PC-9 (cell line): ENCODE results near the gene ITGA2. TPM values are rescaled to one million over a fixed set of nuclear protein-coding genes. Genes with fewer than 3 reads are reported as not detected.

ENCODE experiments used
- BruUV-seq: library from RNA; stranded (reverse); fragments of 400-500 nt; replicated peaks from 2 replicates; lab custom pipeline; 2021; lab: Mats Ljungman, UMichigan
- CTCF ChIA-PET: fragments of 300-600 bp; sonication (Branson Sonifier 250); formaldehyde crosslinking; loops from one replicate; lab custom pipeline; 2022; ENCODE audit warnings: antibody characterized with exemption; lab: Charles Lee
- POLR2A ChIA-PET: fragments of 300-600 bp; sonication (Branson Sonifier 250); formaldehyde crosslinking; loops from one replicate; lab custom pipeline; 2022; ENCODE audit warnings: antibody characterized with exemption; ENCODE audit not compliant: unreplicated experiment; lab: Charles Lee
- DNase-seq, 2 experiments: peaks; one replicate each; pipeline versions ENCODE4 v3.0.0 to v3.0.0-alpha.2; 2015 to 2022; ENCODE audit warnings: mixed read lengths in 1 of 2
- H2AFZ ChIP-seq: fragments of 200-600 bp; sonication (generic); 2 replicates; pipeline ENCODE4 v1.8.1; 2017; ENCODE audit warnings: antibody characterized with exemption
- H3F3A ChIP-seq: fragments of 200-600 bp; sonication (generic); 2 replicates; pipeline ENCODE4 v1.8.1; 2017; ENCODE audit warnings: antibody characterized with exemption, mild to moderate bottlenecking, low read depth; ENCODE audit not compliant: insufficient read depth
- H3K27ac ChIP-seq: fragments of 200-600 bp; sonication (generic); 2 replicates; pipeline ENCODE4 v1.6.1; 2016; ENCODE audit warnings: mixed run types
- H3K27me3 ChIP-seq: fragments of 200-600 bp; sonication (generic); 2 replicates; pipeline ENCODE4 v1.6.1; 2016; ENCODE audit warnings: low read depth, mixed run types; ENCODE audit not compliant: insufficient read depth
- H3K36me3 ChIP-seq: fragments of 200-600 bp; sonication (generic); 2 replicates; pipeline ENCODE4 v1.6.1; 2016; ENCODE audit warnings: low read depth, mixed run types
- H3K4me1 ChIP-seq: fragments of 200-600 bp; sonication (generic); replicated peaks from 2 replicates; pipeline ENCODE4 v1.6.1; 2016; ENCODE audit warnings: mixed run types; ENCODE audit not compliant: insufficient read depth
- H3K4me2 ChIP-seq: fragments of 200-600 bp; sonication (generic); 2 replicates; pipeline ENCODE4 v1.6.1; 2017; ENCODE audit warnings: mixed run types
- H3K4me3 ChIP-seq: fragments of 200-600 bp; sonication (generic); 2 replicates; pipeline ENCODE4 v1.6.1; 2016; ENCODE audit warnings: mixed run types
- H3K79me2 ChIP-seq: fragments of 200-600 bp; sonication (generic); 2 replicates; pipeline ENCODE4 v1.6.1; 2017; ENCODE audit warnings: low read depth, mixed run types
- H3K9me2 ChIP-seq: fragments of 200-600 bp; sonication (generic); 2 replicates; pipeline ENCODE4 v1.8.1; 2017; ENCODE audit warnings: mild to moderate bottlenecking; ENCODE audit not compliant: insufficient read depth
- H3K9me3 ChIP-seq: fragments of 200-600 bp; sonication (generic); 2 replicates; pipeline ENCODE4 v1.8.1; 2016; ENCODE audit warnings: low read depth; ENCODE audit not compliant: insufficient read depth
- H4K20me1 ChIP-seq: fragments of 200-600 bp; sonication (generic); 2 replicates; pipeline ENCODE4 v1.8.1; 2017; ENCODE audit not compliant: insufficient read depth
- CTCF ChIP-seq: fragments of 200-600 bp; sonication (generic); conservative IDR thresholded peaks from 2 replicates; pipeline ENCODE4 v1.6.1; 2017; ENCODE audit warnings: mixed run types, antibody characterized with exemption, mild to moderate bottlenecking, moderate library complexity
- EZH2 ChIP-seq: fragments of 200-600 bp; sonication (generic); IDR thresholded peaks from 2 replicates; pipeline ENCODE4 v1.8.0; 2017; ENCODE audit warnings: antibody characterized with exemption, low read depth
- intact Hi-C: fragments of 100-400 bp; cut with micrococcal nuclease; formaldehyde crosslinking; loops from one replicate; pipeline ENCODE4 v1.10.0; 2022; ENCODE audit not compliant: unreplicated experiment
- total RNA-seq: library from RNA; stranded (reverse); gene quantifications from 2 replicates; pipeline ENCODE4 v1.2.3, GENCODE V29; 2021

The ITGA2 gene
- total RNA-seq, 1 experiment from 2014 or later: 35.8 TPM

DNA sequence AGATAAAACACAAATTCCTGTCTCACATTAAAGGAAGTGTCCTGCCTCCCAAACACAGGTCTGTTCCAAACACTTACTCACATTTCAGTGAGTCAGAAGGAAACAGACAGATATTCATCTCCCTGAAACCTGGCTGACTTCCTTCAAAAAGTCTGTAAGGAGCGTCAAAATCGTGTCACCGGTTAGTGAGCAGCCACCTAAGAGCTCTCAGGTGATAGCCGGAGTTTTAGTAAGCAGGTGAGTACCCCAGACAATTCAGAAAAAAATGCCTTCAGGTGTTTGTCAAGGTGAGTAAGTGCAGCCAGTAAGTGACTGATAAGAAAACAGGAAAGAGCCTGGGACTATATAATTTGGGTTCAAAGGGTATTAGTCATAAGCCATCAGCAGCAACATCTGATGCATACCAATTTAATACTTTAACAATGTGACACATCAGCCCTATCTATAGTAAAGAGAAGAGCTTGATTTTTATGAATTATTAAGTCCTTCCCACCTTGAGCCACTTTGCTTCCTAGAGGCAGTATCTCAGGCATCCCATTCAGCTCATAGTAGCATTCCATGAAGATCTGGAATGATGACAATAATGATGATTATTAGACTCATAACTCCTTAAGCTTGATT lies 1.3 kb upstream of the ITGA2 start:
- Histone ChIP-seq H2AFZ (no peak overlapping the region), H3K27ac (peak overlapping the region; percentile 95), H3K4me3 (peak overlapping the region; percentile 91), H3K79me2 (peaks cover 36% of the 10 kb centered on the region), H3K27me3 (no peaks in the 10 kb centered on the region), H3K4me1 (peaks cover 71% of the 10 kb centered on the region), H3K36me3 (peaks cover 7% of the 10 kb centered on the region), H3K9me3 (peaks cover 6% of the 10 kb centered on the region; the same call in 1 of the 2 replicates), H3K9me2 (no peaks in the 10 kb centered on the region), H3F3A (peaks cover 33% of the 10 kb centered on the region), H3K4me2 (peak overlapping the region; percentile 86), H4K20me1 (no peaks in the 10 kb centered on the region)
- ChIA-PET CTCF (no interaction called here), POLR2A (interaction anchor here (0.5 to 1.0 kb wide), 5 partner anchors 24 to 262 kb away, joined by 3 to 5 read pairs (median 4); no protein-coding TSS in a partner anchor)
- BruUV-seq: no TSS peak
- intact Hi-C loops: loop anchor here (1.0 to 5.0 kb wide), 5 partner anchors 39 to 374 kb away; partner anchors contain the start of genes ITGA1 and PELO
- DNase-seq: peak; percentile 72 to 100
- no peak for TF ChIP-seq CTCF
- no peak for TF ChIP-seq EZH2

- Histone ChIP-seq H3K4me2 (peak overlapping the region; percentile 86), H3K36me3 (peaks cover 13% of the 10 kb centered on the region), H3F3A (peaks cover 33% of the 10 kb centered on the region), H2AFZ (peak overlapping the region; percentile 76), H3K9me3 (0 out of 2 replicates have a peak, but pooled peaks cover 6% of the 10 kb centered on the region), H3K27me3 (no peaks in the 10 kb centered on the region), H3K4me3 (peak overlapping the region; percentile 91), H3K4me1 (peaks cover 73% of the 10 kb centered on the region), H4K20me1 (no peaks in the 10 kb centered on the region), H3K79me2 (peaks cover 43% of the 10 kb centered on the region), H3K9me2 (no peaks in the 10 kb centered on the region), H3K27ac (peak overlapping the region; percentile 95)
- ChIA-PET POLR2A (interaction anchor here (0.5 to 1.2 kb wide), 6 partner anchors 21 to 93 kb away, joined by 3 to 5 read pairs (median 3); no protein-coding TSS in a partner anchor), CTCF (interaction anchor here (1.0 kb wide), 1 partner anchor 40 kb away, joined by 4 read pairs; no protein-coding TSS in a partner anchor)
- intact Hi-C loops: loop anchor here (1.0 to 5.0 kb wide), 5 partner anchors 40 to 374 kb away; partner anchors contain the start of genes ITGA1 and PELO
- TF ChIP-seq EZH2 (no peak), CTCF (no peak)
- BruUV-seq: TSS peak; percentile 59
- peak in 1 of 2 experiments; percentile 36 for DNase-seq
Observed at GRCh38 chr5:52988335-52989024, 672 bp upstream of the ITGA2 start.
